HepG2 (cell line): ENCODE data around the gene DELE1. TPM values are rescaled to one million over a fixed set of nuclear protein-coding genes. Genes with fewer than 3 reads are reported as not detected.

Experiments used
- BRCA1 ChIP-seq: sonication (generic); formaldehyde crosslinking; IDR thresholded peaks from 2 replicates; pipeline ENCODE4 v1.4.0; 2020; ENCODE audit warnings: missing genetic modification reagents
- IKZF4 ChIP-seq: sonication (generic); formaldehyde crosslinking; IDR thresholded peaks from 2 replicates; pipeline ENCODE4 v1.5.1; 2020; ENCODE audit warnings: borderline replicate concordance, mild to moderate bottlenecking, low read depth, missing genetic modification reagents; ENCODE audit errors: not compliant biosample characterization
- JARID2 ChIP-seq: sonication (generic); formaldehyde crosslinking; IDR thresholded peaks from 2 replicates; pipeline ENCODE4 v1.8.1; 2023; ENCODE audit warnings: missing genetic modification reagents, inconsistent platforms; ENCODE audit not compliant: insufficient replicate concordance
- MLLT10 ChIP-seq: sonication (generic); formaldehyde crosslinking; IDR thresholded peaks from 2 replicates; pipeline ENCODE4 v1.4.0; 2020; ENCODE audit warnings: missing genetic modification reagents
- PTBP1 ChIP-seq: fragments of 200-400 bp; formaldehyde crosslinking; IDR thresholded peaks from 2 replicates; pipeline ENCODE4 v1.6.1; 2018; ENCODE audit warnings: low read length, low read depth; ENCODE audit not compliant: poor library complexity, severe bottlenecking
- RELA ChIP-seq: sonication (generic); formaldehyde crosslinking; IDR thresholded peaks from 2 replicates; pipeline ENCODE4 v1.4.0; 2020; ENCODE audit warnings: missing genetic modification reagents
- REXO4 ChIP-seq: sonication (generic); formaldehyde crosslinking; IDR thresholded peaks from 2 replicates; pipeline ENCODE4 v1.8.0; 2022; ENCODE audit warnings: missing genetic modification reagents, mild to moderate bottlenecking, borderline replicate concordance
- SOX5 ChIP-seq: IDR thresholded peaks from 2 replicates; pipeline ENCODE4 v1.6.1; 2016; ENCODE audit warnings: borderline replicate concordance
- ZC3H13 ChIP-seq: sonication (generic); formaldehyde crosslinking; IDR thresholded peaks from 2 replicates; pipeline ENCODE4 v1.8.1; 2023; ENCODE audit warnings: mild to moderate bottlenecking, missing genetic modification reagents, moderate library complexity
- ZNF224 ChIP-seq: sonication (generic); formaldehyde crosslinking; IDR thresholded peaks from 2 replicates; pipeline ENCODE4 v1.5.0; 2020; ENCODE audit warnings: mild to moderate bottlenecking, missing genetic modification reagents
- ZNF337 ChIP-seq: sonication (generic); formaldehyde crosslinking; IDR thresholded peaks from 2 replicates; pipeline ENCODE4 v1.5.1; 2020; ENCODE audit warnings: missing genetic modification reagents, low read depth, mild to moderate bottlenecking, borderline replicate concordance
- ZNF570 ChIP-seq: sonication (generic); formaldehyde crosslinking; IDR thresholded peaks from 2 replicates; pipeline ENCODE4 v1.4.0; 2020; ENCODE audit warnings: mild to moderate bottlenecking, missing genetic modification reagents, borderline replicate concordance
- ZNF572 ChIP-seq: sonication (generic); formaldehyde crosslinking; IDR thresholded peaks from 2 replicates; pipeline ENCODE4 v1.5.1; 2020; ENCODE audit warnings: mild to moderate bottlenecking, missing genetic modification reagents
- ZNF724P ChIP-seq: sonication (generic); formaldehyde crosslinking; IDR thresholded peaks from 2 replicates; pipeline ENCODE4 v1.8.0; 2022; ENCODE audit warnings: missing genetic modification reagents, borderline replicate concordance
- polyA plus RNA-seq, 8 experiments: library from polyadenylated mRNA; depleted of rRNA in 3 of 8; stranded (reverse) in 7 of 8; unstranded in 1 of 8; fragments of >200 nt; fragmentation: Illumina TruSeq in 4 of 8; extraction: Trizol in 4 of 8; gene quantifications; 2 replicates each; pipeline versions ENCODE4 v1.2.1 to v1.2.3, GENCODE V29; 2011 to 2016; ENCODE audit warnings: low read depth in 4 of 8, missing spikeins in 1 of 8, mixed read lengths in 1 of 8; ENCODE audit not compliant: insufficient read depth in 1 of 8
- total RNA-seq, 5 experiments: library from RNA; depleted of rRNA; stranded (reverse); fragments of >200 nt; fragmentation: Illumina TruSeq; extraction: Trizol; gene quantifications; 2 replicates each; pipeline ENCODE4 v1.2.3, GENCODE V29; 2016; ENCODE audit warnings: low read depth in 1 of 5
- TF ChIP-seq, protein P1 (sequence below): sonication (generic); formaldehyde crosslinking; IDR thresholded peaks from 2 replicates; pipeline ENCODE4 v1.5.1; 2020; ENCODE audit warnings: missing genetic modification reagents, mild to moderate bottlenecking, borderline replicate concordance
- TF ChIP-seq, protein P2 (sequence below): sonication (generic); formaldehyde crosslinking; IDR thresholded peaks from 2 replicates; pipeline ENCODE4 v1.5.0; 2020; ENCODE audit warnings: mild to moderate bottlenecking, missing genetic modification reagents
- TF ChIP-seq, protein P3 (sequence below): sonication (generic); formaldehyde crosslinking; IDR thresholded peaks from 2 replicates; pipeline ENCODE4 v1.9.0; 2021; ENCODE audit warnings: missing genetic modification reagents, borderline replicate concordance
- TF ChIP-seq, protein P4 (sequence below): sonication (generic); formaldehyde crosslinking; IDR thresholded peaks from 2 replicates; pipeline ENCODE4 v1.4.0; 2020; ENCODE audit warnings: missing genetic modification reagents, borderline replicate concordance

Gene DELE1
- total and polyA plus RNA-seq, 2 of the 13 experiments (the other 11 are each of a cell fraction or from before 2014, with no cell fraction given): 57.5 to 90.3 TPM

DNA sequence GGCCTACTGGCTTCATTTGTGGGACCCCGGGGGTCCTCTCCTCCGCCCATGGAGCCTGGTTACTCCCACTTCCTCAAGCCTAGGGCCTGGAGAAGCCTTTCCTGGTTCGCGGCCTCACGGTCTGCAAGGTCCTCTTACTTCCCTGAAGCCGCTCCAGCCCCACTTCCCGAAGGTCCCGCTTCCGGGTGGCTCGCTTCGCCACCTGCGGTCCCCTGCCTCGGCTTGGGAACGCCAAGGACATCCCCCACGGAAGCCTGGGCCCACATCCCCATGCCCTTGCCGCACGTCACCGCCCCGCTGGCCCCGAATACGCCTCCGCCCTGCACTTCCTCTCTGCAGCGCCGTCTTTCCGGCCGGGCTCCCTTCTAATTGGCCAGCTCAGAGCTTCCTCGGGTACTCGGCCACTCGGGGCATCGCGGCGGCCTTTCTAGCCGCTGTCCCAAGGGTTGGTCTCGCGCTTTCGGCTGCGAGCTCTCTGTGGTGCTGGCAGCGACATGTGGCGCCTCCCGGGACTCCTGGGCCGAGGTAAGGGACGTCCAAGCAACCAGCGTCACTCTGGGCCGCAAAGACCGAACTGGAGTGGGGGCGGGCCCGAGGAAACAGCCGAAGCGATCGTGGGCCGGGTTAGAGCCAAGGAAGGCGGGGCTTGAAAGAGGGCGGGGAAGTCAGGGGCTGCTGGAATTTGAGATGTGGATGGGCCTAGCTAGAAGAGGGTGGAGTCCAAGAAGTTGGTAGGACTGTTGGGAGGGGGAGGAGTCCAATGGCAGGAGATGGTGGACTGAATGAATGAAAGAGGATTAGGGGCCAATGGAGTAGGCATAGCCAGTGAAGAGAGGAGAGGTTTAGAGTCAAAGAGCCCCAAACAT, at the start of gene DELE1 (continued):
- peak; percentile 84; the same call in 1 of the 2 replicates for TF ChIP-seq RELA (CRISPR knock-in tag)
- TF ChIP-seq REXO4 (CRISPR knock-in tag): no peak
- no peak for TF ChIP-seq ZNF224 (CRISPR knock-in tag)
- TF ChIP-seq BRCA1 (CRISPR knock-in tag): no peak
- TF ChIP-seq ZNF570 (CRISPR knock-in tag): no peak
- TF ChIP-seq, protein P1, sequence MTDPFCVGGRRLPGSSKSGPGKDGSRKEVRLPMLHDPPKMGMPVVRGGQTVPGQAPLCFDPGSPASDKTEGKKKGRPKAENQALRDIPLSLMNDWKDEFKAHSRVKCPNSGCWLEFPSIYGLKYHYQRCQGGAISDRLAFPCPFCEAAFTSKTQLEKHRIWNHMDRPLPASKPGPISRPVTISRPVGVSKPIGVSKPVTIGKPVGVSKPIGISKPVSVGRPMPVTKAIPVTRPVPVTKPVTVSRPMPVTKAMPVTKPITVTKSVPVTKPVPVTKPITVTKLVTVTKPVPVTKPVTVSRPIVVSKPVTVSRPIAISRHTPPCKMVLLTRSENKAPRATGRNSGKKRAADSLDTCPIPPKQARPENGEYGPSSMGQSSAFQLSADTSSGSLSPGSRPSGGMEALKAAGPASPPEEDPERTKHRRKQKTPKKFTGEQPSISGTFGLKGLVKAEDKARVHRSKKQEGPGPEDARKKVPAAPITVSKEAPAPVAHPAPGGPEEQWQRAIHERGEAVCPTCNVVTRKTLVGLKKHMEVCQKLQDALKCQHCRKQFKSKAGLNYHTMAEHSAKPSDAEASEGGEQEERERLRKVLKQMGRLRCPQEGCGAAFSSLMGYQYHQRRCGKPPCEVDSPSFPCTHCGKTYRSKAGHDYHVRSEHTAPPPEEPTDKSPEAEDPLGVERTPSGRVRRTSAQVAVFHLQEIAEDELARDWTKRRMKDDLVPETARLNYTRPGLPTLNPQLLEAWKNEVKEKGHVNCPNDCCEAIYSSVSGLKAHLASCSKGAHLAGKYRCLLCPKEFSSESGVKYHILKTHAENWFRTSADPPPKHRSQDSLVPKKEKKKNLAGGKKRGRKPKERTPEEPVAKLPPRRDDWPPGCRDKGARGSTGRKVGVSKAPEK: peak; percentile 21; the same call in 1 of the 2 replicates
- peak; percentile 84 for TF ChIP-seq ZNF337
- TF ChIP-seq, protein P2, sequence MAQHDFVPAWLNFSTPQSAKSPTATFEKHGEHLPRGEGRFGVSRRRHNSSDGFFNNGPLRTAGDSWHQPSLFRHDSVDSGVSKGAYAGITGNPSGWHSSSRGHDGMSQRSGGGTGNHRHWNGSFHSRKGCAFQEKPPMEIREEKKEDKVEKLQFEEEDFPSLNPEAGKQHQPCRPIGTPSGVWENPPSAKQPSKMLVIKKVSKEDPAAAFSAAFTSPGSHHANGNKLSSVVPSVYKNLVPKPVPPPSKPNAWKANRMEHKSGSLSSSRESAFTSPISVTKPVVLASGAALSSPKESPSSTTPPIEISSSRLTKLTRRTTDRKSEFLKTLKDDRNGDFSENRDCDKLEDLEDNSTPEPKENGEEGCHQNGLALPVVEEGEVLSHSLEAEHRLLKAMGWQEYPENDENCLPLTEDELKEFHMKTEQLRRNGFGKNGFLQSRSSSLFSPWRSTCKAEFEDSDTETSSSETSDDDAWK: no peak
- TF ChIP-seq MLLT10 (CRISPR knock-in tag): no peak
- peak; percentile 55 for TF ChIP-seq PTBP1
- TF ChIP-seq IKZF4 (CRISPR knock-in tag): no peak
- no peak; the same call in 1 of the 2 replicates for TF ChIP-seq ZNF572
- TF ChIP-seq, protein P3, sequence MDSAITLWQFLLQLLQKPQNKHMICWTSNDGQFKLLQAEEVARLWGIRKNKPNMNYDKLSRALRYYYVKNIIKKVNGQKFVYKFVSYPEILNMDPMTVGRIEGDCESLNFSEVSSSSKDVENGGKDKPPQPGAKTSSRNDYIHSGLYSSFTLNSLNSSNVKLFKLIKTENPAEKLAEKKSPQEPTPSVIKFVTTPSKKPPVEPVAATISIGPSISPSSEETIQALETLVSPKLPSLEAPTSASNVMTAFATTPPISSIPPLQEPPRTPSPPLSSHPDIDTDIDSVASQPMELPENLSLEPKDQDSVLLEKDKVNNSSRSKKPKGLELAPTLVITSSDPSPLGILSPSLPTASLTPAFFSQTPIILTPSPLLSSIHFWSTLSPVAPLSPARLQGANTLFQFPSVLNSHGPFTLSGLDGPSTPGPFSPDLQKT (CRISPR knock-in tag): no peak; the same call in 1 of the 2 replicates
- TF ChIP-seq JARID2 (CRISPR knock-in tag): peak; percentile 57
- TF ChIP-seq ZNF724P (CRISPR knock-in tag): no peak
- TF ChIP-seq, protein P4, sequence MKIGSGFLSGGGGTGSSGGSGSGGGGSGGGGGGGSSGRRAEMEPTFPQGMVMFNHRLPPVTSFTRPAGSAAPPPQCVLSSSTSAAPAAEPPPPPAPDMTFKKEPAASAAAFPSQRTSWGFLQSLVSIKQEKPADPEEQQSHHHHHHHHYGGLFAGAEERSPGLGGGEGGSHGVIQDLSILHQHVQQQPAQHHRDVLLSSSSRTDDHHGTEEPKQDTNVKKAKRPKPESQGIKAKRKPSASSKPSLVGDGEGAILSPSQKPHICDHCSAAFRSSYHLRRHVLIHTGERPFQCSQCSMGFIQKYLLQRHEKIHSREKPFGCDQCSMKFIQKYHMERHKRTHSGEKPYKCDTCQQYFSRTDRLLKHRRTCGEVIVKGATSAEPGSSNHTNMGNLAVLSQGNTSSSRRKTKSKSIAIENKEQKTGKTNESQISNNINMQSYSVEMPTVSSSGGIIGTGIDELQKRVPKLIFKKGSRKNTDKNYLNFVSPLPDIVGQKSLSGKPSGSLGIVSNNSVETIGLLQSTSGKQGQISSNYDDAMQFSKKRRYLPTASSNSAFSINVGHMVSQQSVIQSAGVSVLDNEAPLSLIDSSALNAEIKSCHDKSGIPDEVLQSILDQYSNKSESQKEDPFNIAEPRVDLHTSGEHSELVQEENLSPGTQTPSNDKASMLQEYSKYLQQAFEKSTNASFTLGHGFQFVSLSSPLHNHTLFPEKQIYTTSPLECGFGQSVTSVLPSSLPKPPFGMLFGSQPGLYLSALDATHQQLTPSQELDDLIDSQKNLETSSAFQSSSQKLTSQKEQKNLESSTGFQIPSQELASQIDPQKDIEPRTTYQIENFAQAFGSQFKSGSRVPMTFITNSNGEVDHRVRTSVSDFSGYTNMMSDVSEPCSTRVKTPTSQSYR (CRISPR knock-in tag): peak; percentile 16; the same call in 1 of the 2 replicates
- no peak for TF ChIP-seq ZC3H13
- TF ChIP-seq SOX5: no peak; the same call in 1 of the 2 replicates
